Measurements from ENCODE around the gene GSK3B.

GRCh38 chr3:119779731-119780383 lies 314.4 kb downstream of the GSK3B start:
- TF ChIP-seq CTCF (IDR thresholded peaks at IDR 0.05 in 2 of 3, conservative IDR thresholded peaks at IDR 0.05 in 1 of 3; ENCODE audit: borderline replicate concordance in 1 of 3, insufficient read depth in 1 of 3, low read depth in 2 of 3, low read length in 2 of 3): no peak
- no peak for TF ChIP-seq EZH2 (IDR thresholded peaks at IDR 0.05)

Measured in HCT116 (cell line).